ENCODE results near the gene LMX1B. TPM values are rescaled to one million over a fixed set of nuclear protein-coding genes. Genes with fewer than 3 reads are reported as not detected.

Gene LMX1B
- total RNA-seq, 2 donors from 2014 or later, result 0.74 to 1.3 TPM

- no peak for DNase-seq (ENCODE audit: low spot score)
- Histone ChIP-seq H3K4me3 (no peak overlapping the region), H3K27me3 (peaks cover 4 to 14% of the 10 kb centered on the region in 2 donors), H3K36me3 (no peaks in the 10 kb centered on the region), H3K27ac (no peak overlapping the region), H3K4me1 (peaks cover 0 to 7% of the 10 kb centered on the region in 2 donors), H3K9me3 (no peaks in the 10 kb centered on the region)
- no peak for TF ChIP-seq CTCF (IDR thresholded peaks at IDR 0.05)
Measured at GRCh38 chr9:126631254-126631653, 17.5 kb downstream of the LMX1B start.

GRCh38 chr9:126633881-126634558 lies 20.3 kb downstream of the LMX1B start:
- H3K9me3 ChIP-seq, result no peaks in the 10 kb centered on the region
- no peak for DNase-seq (ENCODE audit: low spot score)
- H3K27ac ChIP-seq, result no peak overlapping the region
- no peaks in the 10 kb centered on the region for H3K36me3 ChIP-seq
- no peak overlapping the region for H3K4me3 ChIP-seq
- peaks cover 0 to 13% of the 10 kb centered on the region in 2 donors for H3K4me1 ChIP-seq
- peaks cover 0 to 17% of the 10 kb centered on the region in 2 donors for H3K27me3 ChIP-seq
- no peak for TF ChIP-seq CTCF (IDR thresholded peaks at IDR 0.05)

- no peak for TF ChIP-seq CTCF (IDR thresholded peaks at IDR 0.05)
- peaks cover 0 to 17% of the 10 kb centered on the region in 2 donors for H3K27me3 ChIP-seq
- H3K36me3 ChIP-seq, result no peaks in the 10 kb centered on the region
- H3K4me1 ChIP-seq, result peaks cover 0 to 15% of the 10 kb centered on the region in 2 donors
- no peak overlapping the region for H3K4me3 ChIP-seq
- no peaks in the 10 kb centered on the region for H3K9me3 ChIP-seq
- H3K27ac ChIP-seq, result no peak overlapping the region
- no peak for DNase-seq (ENCODE audit: low spot score)
Measured at GRCh38 chr9:126635061-126635460, 21.3 kb downstream of the LMX1B start.

- H3K36me3 ChIP-seq, result no peaks in the 10 kb centered on the region
- H3K4me1 ChIP-seq, result peaks cover 0 to 15% of the 10 kb centered on the region in 2 donors
- H3K4me3 ChIP-seq, result no peak overlapping the region
- no peak for DNase-seq (ENCODE audit: low spot score)
- no peak overlapping the region for H3K27ac ChIP-seq
- no peaks in the 10 kb centered on the region for H3K9me3 ChIP-seq
- peaks cover 0 to 9% of the 10 kb centered on the region in 2 donors for H3K27me3 ChIP-seq
- no peak for TF ChIP-seq CTCF (IDR thresholded peaks at IDR 0.05)
Measured at GRCh38 chr9:126635661-126636439, 22.1 kb downstream of the LMX1B start.

GRCh38 chr9:126636983-126637798 lies 23.5 kb downstream of the LMX1B start:
- H3K36me3 ChIP-seq, result no peaks in the 10 kb centered on the region
- H3K9me3 ChIP-seq, result no peaks in the 10 kb centered on the region
- peaks cover 0 to 15% of the 10 kb centered on the region in 2 donors for H3K4me1 ChIP-seq
- peaks cover 0 to 8% of the 10 kb centered on the region in 2 donors for H3K27me3 ChIP-seq
- TF ChIP-seq CTCF (IDR thresholded peaks at IDR 0.05), result no peak
- DNase-seq (ENCODE audit: low spot score), result no peak
- no peak overlapping the region for H3K27ac ChIP-seq
- H3K4me3 ChIP-seq, result no peak overlapping the region

All from right atrium auricular region (tissue), 2 donors.